Measurements from ENCODE around the gene CDC42SE2.
"Not testable (repeated sequence)": the region's sequence is repeated elsewhere in the genome, so short reads cannot be mapped to it uniquely, and the experiment has no call there.

The CDC42SE2 gene

DNA sequence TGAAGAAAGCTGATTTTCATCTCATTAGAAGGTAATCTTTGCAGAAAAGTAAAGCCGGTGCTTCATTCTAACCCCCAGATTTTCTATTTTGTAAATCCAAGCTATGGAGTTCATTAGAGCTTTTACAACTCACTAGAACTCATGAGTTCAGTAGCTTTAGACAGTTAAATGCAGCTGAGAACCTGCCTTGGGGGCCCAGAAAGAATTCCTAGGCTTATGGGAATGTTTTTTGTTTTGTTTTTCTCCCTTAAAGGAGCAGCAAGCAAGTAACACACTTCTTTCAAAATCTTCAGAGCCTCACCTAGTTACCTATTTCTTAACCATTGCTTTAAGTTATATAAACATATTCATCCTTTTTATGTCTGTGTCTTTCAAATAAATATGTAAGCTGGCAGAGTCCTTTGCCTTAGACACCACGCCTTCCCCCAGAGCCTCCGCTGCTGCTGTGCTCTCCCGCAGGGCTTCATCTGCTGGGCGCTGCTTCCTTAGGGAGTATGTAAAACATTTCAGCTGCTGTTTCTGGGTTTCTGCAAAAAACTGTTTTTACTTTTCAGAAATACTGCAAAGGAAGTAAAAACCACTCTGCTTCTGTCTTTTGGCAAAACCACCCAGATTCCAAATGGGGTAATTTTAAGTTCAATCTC is 132.9 kb downstream of the CDC42SE2 start:
- DNase-seq: no peak

DNA sequence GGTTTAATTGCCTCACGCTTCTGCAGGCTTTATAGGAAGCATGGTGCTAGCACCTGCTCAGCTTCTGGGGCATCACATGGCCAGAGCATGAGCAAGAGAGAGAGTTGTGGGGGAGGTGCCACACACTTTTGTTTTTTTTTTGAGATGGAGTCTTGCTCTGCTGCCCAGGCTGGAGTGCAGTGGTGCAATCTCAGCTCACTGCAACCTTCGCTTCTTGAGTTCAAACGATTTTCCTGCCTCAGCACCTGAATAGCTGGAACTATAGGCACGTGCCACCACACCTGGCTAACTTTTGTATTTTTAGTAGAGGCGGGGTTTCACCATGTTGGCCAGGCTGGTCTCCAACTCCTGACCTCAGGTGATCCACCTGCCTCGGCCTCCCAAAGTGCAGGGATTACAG is 135.2 kb downstream of the CDC42SE2 start:
- DNase-seq: not testable (repeated sequence)

DNA sequence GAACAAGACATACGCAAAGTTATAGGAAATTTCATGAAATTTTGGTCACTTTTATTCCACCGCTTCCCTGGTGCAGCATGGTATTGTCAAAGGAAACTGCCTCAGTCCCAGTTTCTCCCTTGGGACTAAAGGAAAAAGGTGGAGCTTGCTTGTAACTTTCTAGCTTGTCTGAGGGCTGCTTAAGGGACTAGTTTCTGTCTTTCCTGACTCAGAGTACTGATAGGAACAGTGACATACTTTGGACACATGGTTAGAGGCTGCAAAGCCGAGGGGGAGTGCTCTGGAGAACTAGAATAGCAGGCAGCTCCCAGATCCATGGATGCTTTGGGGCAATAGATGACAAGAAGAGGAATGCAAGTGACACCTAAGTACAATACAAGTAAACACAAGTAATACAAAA is 136.7 kb downstream of the CDC42SE2 start:
- DNase-seq: no peak

DNA sequence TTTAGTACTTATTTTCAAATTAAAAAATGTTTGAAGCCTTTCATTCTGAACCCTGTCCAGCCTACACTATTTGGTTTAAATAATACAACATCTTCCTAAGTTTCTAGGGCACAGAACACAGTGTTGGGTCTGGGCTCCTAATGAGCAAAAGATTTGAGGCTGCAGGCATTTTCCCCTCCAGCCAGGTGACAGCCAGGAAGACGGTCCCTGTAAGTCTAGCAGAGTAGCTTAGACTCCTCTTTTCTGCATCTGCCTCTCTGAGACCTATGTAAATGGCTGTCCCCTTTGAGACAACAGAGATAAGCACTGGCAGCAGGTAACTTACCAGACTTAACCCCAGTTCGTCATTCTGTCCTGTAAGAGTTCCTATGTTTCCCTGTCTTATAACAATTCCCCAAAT is 141.8 kb downstream of the CDC42SE2 start:
- DNase-seq: no peak

DNA sequence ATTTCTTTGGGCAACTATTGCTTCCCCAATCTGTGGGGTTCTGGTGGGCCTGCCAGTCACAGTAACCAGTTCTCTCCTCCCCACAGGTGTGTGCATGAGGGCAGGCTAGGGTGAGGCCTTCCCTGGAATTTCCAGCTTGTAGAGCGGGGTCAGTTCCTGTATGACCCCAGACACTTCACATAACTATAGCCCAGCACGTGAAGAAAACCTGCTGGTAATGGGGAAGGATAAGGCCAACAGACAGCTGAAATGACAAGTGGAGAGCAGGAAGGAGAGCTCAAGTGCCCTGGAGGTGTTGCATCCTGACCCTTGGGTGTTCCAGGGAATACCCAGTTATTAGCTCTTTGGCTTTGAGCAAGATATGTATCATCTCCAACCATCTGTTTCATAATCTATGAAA is 142.2 kb downstream of the CDC42SE2 start:
- DNase-seq: no peak

DNA sequence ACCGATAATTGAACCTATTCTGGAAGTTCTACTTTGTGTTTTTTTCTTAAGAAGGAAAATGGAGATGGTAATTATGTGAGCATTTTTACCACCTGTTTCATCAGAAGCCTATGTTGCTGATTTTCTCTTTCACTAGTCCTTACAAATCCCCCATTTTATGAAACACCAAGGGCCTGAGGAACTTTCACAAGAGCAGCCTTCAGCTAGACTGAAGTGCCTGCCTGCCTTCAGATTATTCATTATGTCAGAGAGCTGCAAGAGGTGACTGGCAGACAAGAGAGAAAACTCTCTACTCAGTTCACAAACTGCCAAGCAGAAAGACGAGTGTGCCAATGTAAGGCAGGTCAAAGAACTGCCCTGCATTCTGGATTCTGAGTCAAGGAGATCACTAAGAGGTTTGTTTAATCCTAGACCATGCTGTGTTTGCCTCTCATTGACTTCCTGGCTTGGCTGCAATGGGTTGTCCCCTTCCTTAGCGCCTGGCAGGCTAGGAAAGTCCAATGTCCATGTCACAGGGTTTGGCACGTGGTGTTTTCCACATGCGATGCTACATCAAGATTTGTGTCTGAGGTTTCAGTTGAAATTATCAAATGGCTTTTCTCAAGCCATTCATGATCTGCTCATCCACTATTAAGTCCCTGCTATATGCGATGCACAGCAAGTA is 143.3 kb downstream of the CDC42SE2 start:
- DNase-seq: no peak

DNA sequence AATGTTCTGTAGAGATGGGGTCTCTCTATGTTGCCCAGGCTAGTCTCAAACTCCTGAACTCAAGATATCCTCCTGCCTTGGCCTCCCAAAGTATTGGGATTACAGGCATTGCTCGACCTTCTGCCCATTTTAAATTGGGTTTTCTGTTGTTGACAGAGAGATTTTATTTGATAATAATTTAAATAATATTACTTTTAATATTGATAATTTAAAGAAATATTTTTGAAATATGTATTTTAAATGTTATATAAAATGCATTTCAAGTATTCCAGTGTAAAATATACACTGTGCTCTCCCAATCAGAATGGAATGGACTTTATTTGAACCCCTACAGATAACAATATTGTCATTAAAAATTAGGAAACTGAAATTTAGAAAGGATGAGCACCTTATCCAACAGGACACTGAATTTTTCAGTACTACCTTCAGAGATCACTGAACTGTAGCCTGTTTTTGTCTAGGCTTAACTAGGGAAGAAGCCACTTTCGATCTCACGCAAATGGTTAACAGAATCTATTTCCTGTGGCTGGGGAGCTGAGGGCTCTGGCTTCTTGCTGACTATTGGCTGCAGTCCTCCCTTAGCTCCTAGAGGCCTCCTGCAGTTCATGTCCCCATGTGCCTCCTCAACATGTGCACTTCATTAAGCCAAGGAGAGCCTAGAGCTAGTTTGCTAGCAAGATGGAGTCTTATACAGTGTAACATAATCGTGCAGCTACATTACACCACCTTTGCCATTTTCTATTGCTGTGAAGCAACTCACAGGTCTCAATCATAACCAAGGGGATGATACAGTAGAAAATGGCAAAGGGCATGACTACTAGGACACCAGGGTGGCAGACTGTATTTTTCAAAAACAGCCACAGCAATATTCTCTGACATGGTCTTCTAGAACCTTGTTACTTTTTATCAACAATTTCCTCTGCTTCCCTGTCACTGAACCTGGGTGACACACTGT is 150.0 kb downstream of the CDC42SE2 start:
- DNase-seq: no peak

DNA sequence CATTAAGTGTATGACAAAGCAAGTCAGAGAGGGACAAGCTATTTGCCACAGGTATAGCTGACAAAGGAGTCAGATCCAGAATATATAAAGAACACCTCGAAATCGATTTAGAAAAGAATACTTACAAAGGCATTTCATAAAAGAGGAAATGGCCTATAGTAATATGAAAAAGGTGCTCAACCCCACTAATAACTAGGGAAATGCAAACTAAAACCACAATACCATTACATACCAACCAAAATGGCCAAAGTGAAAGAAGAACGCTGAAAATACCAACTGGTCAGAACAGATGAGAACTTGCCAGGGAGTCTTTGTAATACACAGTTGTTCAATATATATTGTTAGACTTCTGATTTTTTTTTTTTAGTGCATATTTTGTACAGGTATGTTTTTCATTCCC is 152.9 kb downstream of the CDC42SE2 start:
- no peak for DNase-seq

DNA sequence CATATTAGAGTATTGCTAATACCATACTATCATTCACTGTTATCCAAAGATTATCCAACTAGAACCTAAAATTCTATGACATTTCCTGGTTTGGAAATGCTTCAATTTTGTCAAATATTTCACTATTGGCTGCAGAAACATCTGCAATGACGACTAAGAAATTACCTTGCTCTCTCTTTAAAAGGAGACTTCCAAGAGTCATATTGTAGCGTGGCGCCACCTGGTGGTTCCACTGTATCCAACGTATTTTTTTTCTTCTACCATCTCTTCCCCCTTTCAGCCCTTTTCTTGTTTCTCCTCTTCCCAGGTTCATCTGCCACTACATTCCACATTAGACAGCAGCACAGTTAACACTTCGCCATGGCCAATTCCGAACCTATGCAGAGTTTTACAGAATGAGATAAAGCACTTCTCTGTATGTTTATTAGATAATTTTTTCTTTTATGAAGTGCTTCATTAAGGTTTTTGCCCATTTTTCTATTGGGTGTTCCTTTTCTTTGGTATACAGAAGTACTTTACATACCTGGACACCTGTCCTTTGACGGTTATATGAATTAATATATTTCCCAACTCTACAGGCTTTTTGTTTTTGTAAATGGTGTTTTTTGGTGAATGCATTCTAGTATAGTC is 153.5 kb downstream of the CDC42SE2 start:
- peak; percentile 89 for DNase-seq

DNA sequence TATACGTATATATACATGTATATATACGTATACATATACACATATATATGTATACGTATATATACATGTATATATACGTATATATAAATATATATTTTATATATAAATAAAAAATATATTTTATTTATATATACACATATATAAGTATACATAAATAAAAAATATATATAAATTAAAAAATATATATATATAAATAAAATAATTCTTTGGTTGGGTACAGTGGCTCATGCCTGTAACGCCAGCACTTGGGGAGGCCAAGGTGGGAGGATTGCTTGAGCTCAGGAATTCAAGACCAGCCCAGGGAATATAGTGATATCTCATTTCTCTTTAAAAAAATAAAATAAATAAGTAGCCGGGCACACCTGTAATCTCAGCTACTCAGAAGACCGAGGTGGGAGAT is 155.0 kb downstream of the CDC42SE2 start:
- DNase-seq: no peak

DNA sequence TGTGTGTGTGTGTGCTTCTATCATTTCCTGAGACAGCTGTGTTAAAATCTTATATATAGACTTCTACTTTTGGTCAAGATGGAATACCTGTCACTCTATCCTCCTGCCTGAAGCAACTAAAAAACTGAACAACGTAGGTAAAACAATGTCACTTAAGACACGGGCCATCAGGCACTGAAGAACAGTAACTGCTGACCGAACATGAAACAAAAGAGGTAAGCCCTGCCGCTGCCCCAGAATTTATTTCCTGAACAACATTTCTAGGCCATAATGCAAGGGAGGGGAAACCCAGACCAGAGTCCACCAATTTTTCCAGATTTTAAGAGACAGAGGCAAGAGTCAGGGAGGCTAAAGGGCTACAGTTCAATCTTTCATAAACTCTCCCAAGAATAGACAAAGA is 156.0 kb downstream of the CDC42SE2 start:
- no peak for DNase-seq

DNA sequence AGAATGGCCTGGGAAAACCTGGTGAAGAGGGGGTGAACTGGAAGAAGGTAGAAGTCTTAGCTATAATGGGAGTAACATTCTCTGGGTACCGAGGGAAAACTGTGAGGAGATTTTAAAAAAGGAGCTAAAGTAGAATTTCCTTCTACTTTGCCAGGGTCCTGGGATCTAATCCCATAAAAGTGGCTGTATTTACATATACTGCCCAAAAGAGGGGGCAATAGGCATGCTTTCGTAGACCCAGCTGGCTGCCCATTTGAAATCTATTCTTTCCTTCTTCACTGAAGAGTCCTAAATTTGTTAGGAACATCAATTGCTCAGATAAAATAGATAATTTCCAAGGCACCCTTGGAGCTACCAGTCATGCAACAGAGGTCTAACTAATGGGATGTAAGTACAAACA is 159.2 kb downstream of the CDC42SE2 start:
- DNase-seq: no peak

DNA sequence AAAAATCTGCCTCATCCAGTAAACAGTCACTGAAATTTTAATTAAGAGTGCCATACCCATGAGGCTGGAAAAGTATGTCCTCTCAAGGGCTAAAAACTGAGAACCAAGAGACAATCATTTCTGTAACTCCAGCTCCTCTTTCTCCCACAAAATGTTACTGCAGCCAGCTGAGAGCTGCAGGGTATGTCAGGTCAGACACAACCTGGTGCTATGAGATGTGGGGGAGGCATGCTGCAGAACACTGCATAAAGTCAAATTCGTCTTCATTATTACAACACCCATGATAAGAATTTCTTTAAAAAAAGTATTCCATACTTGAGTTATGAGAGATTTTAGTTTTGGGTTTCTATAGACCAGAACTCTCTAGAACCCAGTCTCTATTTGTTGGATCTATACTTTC is 162.2 kb downstream of the CDC42SE2 start:
- DNase-seq: no peak

DNA sequence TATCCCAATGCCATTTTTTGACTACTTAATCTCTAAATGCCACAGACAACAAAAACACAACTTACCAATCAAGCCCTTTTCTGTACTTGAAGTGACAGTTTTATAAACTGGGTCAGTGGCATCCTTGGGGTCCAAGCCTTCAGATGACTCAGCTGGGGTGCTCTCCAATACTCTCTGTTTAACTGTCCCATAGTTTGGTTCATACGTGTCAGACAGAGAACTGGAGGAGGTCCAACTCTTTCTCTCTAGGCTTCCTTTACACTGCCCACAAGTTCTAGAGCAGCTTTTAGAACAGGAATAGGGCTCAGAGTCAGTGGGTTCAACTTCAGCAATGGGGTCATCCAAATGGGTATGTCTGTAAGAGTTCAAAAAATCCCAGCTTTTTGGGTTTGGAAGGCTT is 166.9 kb downstream of the CDC42SE2 start:
- DNase-seq: no peak

DNA sequence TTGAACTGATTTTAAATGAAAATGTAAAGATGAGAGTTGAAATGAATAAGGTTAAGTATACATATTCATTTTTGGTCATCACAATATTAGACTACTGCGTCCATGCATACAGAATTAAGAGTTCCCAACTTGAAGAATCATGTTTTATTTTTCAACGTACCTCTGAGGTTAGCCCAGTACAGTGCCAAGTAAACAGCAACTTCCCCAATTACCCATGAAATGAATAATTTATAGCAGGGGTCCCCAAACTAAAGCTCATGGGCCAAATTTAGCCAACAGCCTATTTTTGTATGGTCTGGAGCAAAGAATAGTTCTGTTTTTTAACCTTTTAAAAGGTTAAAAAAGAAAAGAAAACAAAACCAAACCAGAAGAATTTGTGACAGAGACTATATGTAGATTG is 167.9 kb downstream of the CDC42SE2 start:
- DNase-seq: no peak

DNA sequence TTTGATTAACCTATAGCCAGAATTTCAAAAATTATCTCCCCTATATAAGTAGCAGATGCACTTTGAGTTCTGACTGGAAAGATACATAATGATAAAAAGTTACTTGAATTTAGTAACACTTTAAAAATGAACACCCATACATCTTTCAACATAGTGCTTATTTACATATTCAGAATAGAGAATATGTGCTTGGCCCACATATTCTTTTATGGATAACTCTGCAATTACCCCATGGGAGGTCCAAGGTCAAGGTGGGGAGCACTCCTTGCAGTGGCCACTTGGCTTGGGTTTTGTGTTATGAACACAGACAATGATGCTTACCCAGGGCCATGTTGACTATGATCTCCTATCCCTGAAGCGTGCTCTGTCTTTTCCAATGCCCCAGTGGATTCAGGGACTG is 169.3 kb downstream of the CDC42SE2 start:
- DNase-seq: no peak

DNA sequence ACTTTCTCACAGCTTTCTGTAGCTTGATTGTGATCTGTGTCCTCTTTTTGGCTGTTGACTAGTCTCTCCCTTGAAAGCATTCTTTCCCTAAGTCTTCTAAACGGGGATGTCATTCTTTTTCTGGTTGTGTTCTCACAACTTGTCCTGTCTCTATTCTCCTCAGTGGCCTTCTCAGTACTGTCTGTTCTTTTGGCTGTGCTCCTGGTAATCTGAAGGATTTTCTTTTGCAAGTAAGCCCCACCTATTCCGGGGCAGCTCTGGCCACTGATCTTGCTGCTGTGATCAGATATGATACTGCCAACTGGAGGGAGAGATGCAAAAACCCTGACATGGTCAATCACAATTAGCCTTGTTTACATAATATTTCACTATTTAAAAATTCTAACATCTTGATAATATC is 172.2 kb downstream of the CDC42SE2 start:
- DNase-seq: no peak

DNA sequence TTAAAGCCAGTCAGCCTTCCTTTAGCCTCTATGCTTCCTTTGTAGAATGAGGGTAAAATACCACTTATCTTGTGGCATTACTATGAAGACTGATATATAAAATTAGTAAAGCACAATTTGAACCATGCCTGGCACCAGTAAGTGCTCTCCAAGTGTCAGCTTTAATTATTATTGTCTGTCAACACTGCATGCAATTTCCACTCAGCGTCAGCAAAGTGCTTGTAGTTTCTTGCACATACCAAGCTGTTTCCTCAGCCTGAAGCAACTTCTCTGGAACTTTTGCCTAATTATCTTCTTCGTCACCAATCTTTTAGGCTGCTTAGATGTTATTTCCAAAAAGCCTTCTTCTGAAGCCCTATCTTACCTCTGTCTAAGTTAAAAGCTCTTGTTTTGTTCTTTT is 177.3 kb downstream of the CDC42SE2 start:
- no peak for DNase-seq
